Liver (tissue), 9 donors: Measurements from ENCODE around the gene CEP95. TPM values are rescaled to one million over a fixed set of nuclear protein-coding genes. Genes with fewer than 3 reads are reported as not detected.

Experiments used
- DNase-seq: peaks from one replicate; pipeline ENCODE4 v3.0.0-alpha.2; 2017; ENCODE audit warnings: low spot score
- H3K27ac ChIP-seq, 2 donors: one replicate each; pipeline ENCODE4 v1.7.0; 2013; ENCODE audit warnings: inconsistent platforms in 2 of 2, low read length in 2 of 2, control low read depth in 1 of 2, low read depth in 1 of 2, mild to moderate bottlenecking in 1 of 2
- H3K27me3 ChIP-seq, 4 donors: one replicate each; pipeline versions ENCODE4 v1.6.1 to v1.7.0; 2013; ENCODE audit warnings: low read length in 3 of 4, inconsistent platforms in 1 of 4, mild to moderate bottlenecking in 1 of 4, moderate library complexity in 1 of 4; ENCODE audit not compliant: control insufficient read depth in 4 of 4, insufficient read depth in 4 of 4
- H3K36me3 ChIP-seq, 4 donors: one replicate each; pipeline versions ENCODE4 v1.6.1 to v1.7.0; 2013; ENCODE audit warnings: low read length in 3 of 4, mild to moderate bottlenecking in 3 of 4, low read depth in 1 of 4, moderate library complexity in 1 of 4; ENCODE audit not compliant: control insufficient read depth in 4 of 4, insufficient read depth in 3 of 4
- H3K4me1 ChIP-seq, 4 donors: one replicate each; pipeline versions ENCODE4 v1.6.1 to v1.7.0; 2013; ENCODE audit warnings: low read length in 3 of 4, mild to moderate bottlenecking in 3 of 4, moderate library complexity in 1 of 4; ENCODE audit not compliant: control insufficient read depth in 4 of 4, insufficient read depth in 4 of 4
- H3K4me3 ChIP-seq, 3 donors: one replicate each; pipeline versions ENCODE4 v1.6.1 to v1.7.0; 2013; ENCODE audit warnings: low read length in 3 of 3, control low read depth in 1 of 3, low read depth in 1 of 3, mild to moderate bottlenecking in 1 of 3
- H3K9ac ChIP-seq, 2 donors: one replicate each; pipeline ENCODE4 v1.7.0; 2013; ENCODE audit warnings: low read length in 2 of 2, mild to moderate bottlenecking in 2 of 2, moderate library complexity in 2 of 2, control low read depth in 1 of 2, low read depth in 1 of 2
- H3K9me3 ChIP-seq, 4 donors: one replicate each; pipeline versions ENCODE4 v1.6.1 to v1.7.0; 2013; ENCODE audit warnings: low read length in 3 of 4; ENCODE audit not compliant: control insufficient read depth in 4 of 4
- ATF3 ChIP-seq: IDR thresholded peaks from 2 replicates; pipeline ENCODE4 v1.6.1; 2016; ENCODE audit warnings: antibody characterized with exemption
- EGR1 ChIP-seq, 2 donors: IDR thresholded peaks; 2 replicates each; pipeline ENCODE4 v1.6.1; 2016 to 2018; ENCODE audit warnings: antibody characterized with exemption in 2 of 2, low read depth in 2 of 2
- FOXA1 ChIP-seq: IDR thresholded peaks from 2 replicates; pipeline ENCODE4 v1.6.1; 2016; ENCODE audit warnings: antibody characterized with exemption
- FOXA2 ChIP-seq: IDR thresholded peaks from 2 replicates; pipeline ENCODE4 v1.6.1; 2016; ENCODE audit warnings: antibody characterized with exemption
- GABPA ChIP-seq, 2 donors: IDR thresholded peaks in 1 of 2; conservative IDR thresholded peaks in 1 of 2; 2 replicates each; pipeline ENCODE4 v1.6.1; 2016; ENCODE audit warnings: antibody characterized with exemption in 2 of 2, mild to moderate bottlenecking in 1 of 2, moderate library complexity in 1 of 2
- HNF4A ChIP-seq, 2 donors: conservative IDR thresholded peaks; 2 replicates each; pipeline ENCODE4 v1.6.1; 2016; ENCODE audit warnings: antibody characterized with exemption in 2 of 2, mild to moderate bottlenecking in 2 of 2
- HNF4G ChIP-seq: IDR thresholded peaks from 2 replicates; pipeline ENCODE4 v1.6.1; 2016; ENCODE audit warnings: antibody characterized with exemption
- JUND ChIP-seq, 2 donors: IDR thresholded peaks; 2 replicates each; pipeline ENCODE4 v1.6.1; 2016; ENCODE audit warnings: antibody characterized with exemption in 2 of 2
- NR2F2 ChIP-seq: IDR thresholded peaks from 2 replicates; pipeline ENCODE4 v1.6.1; 2016; ENCODE audit warnings: antibody characterized with exemption
- RAD21 ChIP-seq, 2 donors: IDR thresholded peaks; 2 replicates each; pipeline ENCODE4 v1.6.1; 2016; ENCODE audit warnings: antibody characterized with exemption in 2 of 2, mild to moderate bottlenecking in 2 of 2
- REST ChIP-seq: IDR thresholded peaks from 2 replicates; pipeline ENCODE4 v1.6.1; 2016; ENCODE audit warnings: antibody characterized with exemption, mild to moderate bottlenecking
- RXRA ChIP-seq, 2 donors: IDR thresholded peaks; 2 replicates each; pipeline ENCODE4 v1.6.1; 2017 to 2018; ENCODE audit warnings: antibody characterized with exemption in 2 of 2, mild to moderate bottlenecking in 1 of 2
- SP1 ChIP-seq: IDR thresholded peaks from 2 replicates; pipeline ENCODE4 v1.6.1; 2018; ENCODE audit warnings: antibody characterized with exemption, mild to moderate bottlenecking
- TAF1 ChIP-seq: conservative IDR thresholded peaks from 2 replicates; pipeline ENCODE4 v1.6.1; 2016; ENCODE audit warnings: antibody characterized with exemption, mild to moderate bottlenecking
- YY1 ChIP-seq: IDR thresholded peaks from 2 replicates; pipeline ENCODE4 v1.6.1; 2016; ENCODE audit warnings: antibody characterized with exemption, mild to moderate bottlenecking
- ZBTB33 ChIP-seq: IDR thresholded peaks from 2 replicates; pipeline ENCODE4 v1.6.1; 2016; ENCODE audit warnings: antibody characterized with exemption
- WGBS: extraction: QIAGEN DNeasy Blood & Tissue Kit; methylation state at CpG from one replicate; pipeline ENCODE4 v1.1.7; 2013; 5-methylcytosine and 5-hydroxymethylcytosine counted together
- polyA plus RNA-seq, 2 donors: library from polyadenylated mRNA; stranded (reverse) in 1 of 2; unstranded in 1 of 2; fragments of 200-250 nt in 1 of 2; fragments of >200 nt in 1 of 2; fragmentation: Nextera tagmentation in 1 of 2; extraction: Ambion mirVana in 1 of 2; gene quantifications; one replicate each; pipeline versions ENCODE4 v1.2.1 to v1.2.3, GENCODE V29; 2013 to 2015
- total RNA-seq, 2 donors: library from RNA; depleted of rRNA; stranded (reverse); fragments of >200 nt; gene quantifications; one replicate each; pipeline ENCODE4 v1.2.3, GENCODE V29; 2014
- TF ChIP-seq, protein P1 (sequence below): IDR thresholded peaks from 2 replicates; pipeline ENCODE4 v1.6.1; 2016; ENCODE audit warnings: antibody characterized with exemption
- donor health status: healthy.
- donor health status: healthy.
- donor health status: healthy.
- donor health status: healthy.
- donor health status: healthy.

The CEP95 gene
- total and polyA plus RNA-seq, 4 donors = 5.3 to 23.3 (median 11.0) TPM

DNA sequence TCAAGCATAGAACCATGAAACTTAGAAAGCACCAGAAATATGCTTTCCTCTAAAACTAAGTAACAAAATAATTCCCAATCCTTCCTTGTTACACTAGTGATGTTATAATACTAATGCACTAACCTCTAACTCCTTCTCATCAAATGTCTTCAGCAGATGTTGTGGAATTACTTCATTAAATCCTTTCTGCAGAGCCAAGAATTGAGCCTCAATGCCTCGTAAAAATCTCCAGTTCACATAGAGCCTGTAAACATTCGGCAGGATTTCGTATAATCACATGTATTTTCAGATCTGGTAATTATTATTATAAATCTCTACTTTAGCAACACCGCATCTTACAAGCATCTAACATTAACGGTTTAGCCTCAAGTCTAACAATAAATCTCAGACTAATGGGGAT, 44.7 kb downstream of the CEP95 start:
- 95% methylated on average over 5 of the region's 5 CpGs for WGBS
- TF ChIP-seq RAD21 (IDR thresholded peaks at IDR 0.05) = no peak
- TF ChIP-seq FOXA1 = no peak
- no peak for TF ChIP-seq NR2F2
- TF ChIP-seq SP1 = no peak
- no peak for TF ChIP-seq JUND (IDR thresholded peaks at IDR 0.05)
- TF ChIP-seq RXRA (IDR thresholded peaks at IDR 0.05) = no peak
- TF ChIP-seq FOXA2 = no peak
- TF ChIP-seq ZBTB33 = no peak
- TF ChIP-seq, protein P1, sequence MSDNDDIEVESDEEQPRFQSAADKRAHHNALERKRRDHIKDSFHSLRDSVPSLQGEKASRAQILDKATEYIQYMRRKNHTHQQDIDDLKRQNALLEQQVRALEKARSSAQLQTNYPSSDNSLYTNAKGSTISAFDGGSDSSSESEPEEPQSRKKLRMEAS = no peak
- TF ChIP-seq ATF3 = no peak
- TF ChIP-seq HNF4G = no peak
- TF ChIP-seq EGR1 (IDR thresholded peaks at IDR 0.05; ENCODE audit: low read depth in 2 of 2) = no peak
- no peak for TF ChIP-seq GABPA (IDR thresholded peaks at IDR 0.05 in 1 of 2, conservative IDR thresholded peaks at IDR 0.05 in 1 of 2)
- no peak for TF ChIP-seq REST
- no peak for TF ChIP-seq TAF1
- TF ChIP-seq HNF4A (conservative IDR thresholded peaks at IDR 0.05) = no peak
- peaks cover 5 to 23% (median 15%) of the 10 kb centered on the region in 4 donors for H3K36me3 ChIP-seq

GRCh38 chr17:64554028-64554637, 47.4 kb downstream of the CEP95 start:
- Histone ChIP-seq H3K27ac (no peak overlapping the region), H3K36me3 (peaks cover 5 to 10% (median 8%) of the 10 kb centered on the region in 4 donors), H3K4me1 (no peaks in the 10 kb centered on the region), H3K4me3 (no peak overlapping the region), H3K9me3 (no peaks in the 10 kb centered on the region), H3K27me3 (no peaks in the 10 kb centered on the region), H3K9ac (no peak overlapping the region)
- TF ChIP-seq YY1 = no peak
- no peak for TF ChIP-seq FOXA1
- TF ChIP-seq TAF1 = no peak
- DNase-seq = no peak

More for the DNA sequence above, 44.7 kb downstream of the CEP95 start:
- no peak overlapping the region for H3K4me3 ChIP-seq
- no peak overlapping the region for H3K9ac ChIP-seq
- no peak for DNase-seq
- no peak overlapping the region for H3K27ac ChIP-seq
- H3K4me1 ChIP-seq = no peaks in the 10 kb centered on the region
- H3K27me3 ChIP-seq = no peaks in the 10 kb centered on the region
- no peaks in the 10 kb centered on the region for H3K9me3 ChIP-seq
